GM12874 (cell line): ENCODE results near the gene CCDC85C.

ENCODE experiments used
- TF ChIP-seq, protein P1 (sequence below): IDR thresholded peaks from 2 replicates; pipeline ENCODE4 v1.5.1; 2011; ENCODE audit warnings: low read depth, mild to moderate bottlenecking, control low read depth, low read length, moderate library complexity; ENCODE audit not compliant: insufficient read depth

The CCDC85C gene

DNA sequence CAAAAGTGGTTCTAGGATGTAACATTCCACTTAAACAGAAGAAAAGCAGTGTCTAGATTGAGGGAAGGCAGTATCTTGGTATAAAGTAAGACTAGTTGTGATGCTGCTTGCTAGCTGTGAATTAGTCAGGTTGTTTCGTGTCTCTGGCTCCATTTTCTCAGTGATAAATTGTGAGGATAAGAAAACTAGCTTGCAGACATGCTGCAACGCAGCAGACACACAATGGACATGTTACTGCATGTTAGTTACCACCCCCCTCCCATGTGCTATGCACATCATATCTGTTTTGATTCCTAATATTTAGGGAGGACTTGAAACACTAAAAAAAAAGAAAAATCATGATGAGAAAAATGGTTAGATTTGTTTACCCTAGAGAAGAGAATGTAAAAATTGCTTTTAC lies 119.9 kb downstream of the CCDC85C start:
- TF ChIP-seq, protein P1, sequence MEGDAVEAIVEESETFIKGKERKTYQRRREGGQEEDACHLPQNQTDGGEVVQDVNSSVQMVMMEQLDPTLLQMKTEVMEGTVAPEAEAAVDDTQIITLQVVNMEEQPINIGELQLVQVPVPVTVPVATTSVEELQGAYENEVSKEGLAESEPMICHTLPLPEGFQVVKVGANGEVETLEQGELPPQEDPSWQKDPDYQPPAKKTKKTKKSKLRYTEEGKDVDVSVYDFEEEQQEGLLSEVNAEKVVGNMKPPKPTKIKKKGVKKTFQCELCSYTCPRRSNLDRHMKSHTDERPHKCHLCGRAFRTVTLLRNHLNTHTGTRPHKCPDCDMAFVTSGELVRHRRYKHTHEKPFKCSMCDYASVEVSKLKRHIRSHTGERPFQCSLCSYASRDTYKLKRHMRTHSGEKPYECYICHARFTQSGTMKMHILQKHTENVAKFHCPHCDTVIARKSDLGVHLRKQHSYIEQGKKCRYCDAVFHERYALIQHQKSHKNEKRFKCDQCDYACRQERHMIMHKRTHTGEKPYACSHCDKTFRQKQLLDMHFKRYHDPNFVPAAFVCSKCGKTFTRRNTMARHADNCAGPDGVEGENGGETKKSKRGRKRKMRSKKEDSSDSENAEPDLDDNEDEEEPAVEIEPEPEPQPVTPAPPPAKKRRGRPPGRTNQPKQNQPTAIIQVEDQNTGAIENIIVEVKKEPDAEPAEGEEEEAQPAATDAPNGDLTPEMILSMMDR, result no peak

DNA sequence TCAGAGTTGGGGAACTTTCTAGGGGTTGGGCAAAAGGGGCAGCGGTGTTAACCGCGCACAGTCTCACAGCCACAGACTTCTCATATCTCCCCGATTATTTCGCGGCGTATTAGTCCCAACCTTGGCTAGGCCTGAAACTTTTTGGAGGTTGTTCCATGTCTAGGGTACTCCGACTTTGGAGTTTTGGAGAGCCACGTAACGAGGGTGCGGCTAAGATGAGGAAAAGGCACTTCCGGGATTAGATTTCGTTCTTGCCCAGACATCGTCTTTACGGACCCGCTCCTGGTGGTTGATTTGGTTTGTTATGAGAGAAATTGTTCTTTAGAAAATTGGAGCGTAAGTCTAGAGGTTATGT lies 122.3 kb downstream of the CCDC85C start:
- TF ChIP-seq, protein P1, result no peak

- TF ChIP-seq, protein P1, result no peak
These were observed 122.9 kb downstream of the CCDC85C start, which contains the start of gene CCNK for GRCh38 chr14:99480917-99481744. Gene CCNK (plus strand): TSS chr14:99481409. CDS start chr14:99492678, 11,269 bp downstream.

- TF ChIP-seq, protein P1, result no peak
These were observed 123.8 kb downstream of the CCDC85C start, which contains the start of gene SETD3 for GRCh38 chr14:99479906-99480869. Gene SETD3 (minus strand): TSS chr14:99480859. CDS start chr14:99465805, 15,054 bp downstream.

- TF ChIP-seq, protein P1, result no peak
These were observed 124.7 kb downstream of the CCDC85C start for GRCh38 chr14:99479160-99479905.

DNA sequence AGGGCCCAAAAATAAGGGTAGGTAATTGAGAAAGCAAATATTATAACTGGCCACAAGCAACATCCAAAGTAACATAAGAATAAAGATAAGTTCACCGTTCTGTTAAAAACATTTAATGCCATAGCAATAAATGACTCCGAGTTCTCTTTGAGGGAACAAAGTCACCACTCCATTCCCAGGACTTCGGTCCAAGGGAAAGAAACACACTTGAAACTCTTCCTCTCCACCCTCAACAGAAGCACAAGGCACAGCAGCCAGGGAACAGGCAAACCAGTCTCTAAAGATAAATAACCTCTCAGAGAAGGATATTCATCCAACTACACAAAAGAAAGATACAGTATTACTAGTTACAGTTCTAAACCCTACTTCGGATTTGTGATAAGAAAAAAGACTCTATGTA lies 125.9 kb downstream of the CCDC85C start:
- TF ChIP-seq, protein P1, result no peak
